Measurements from ENCODE around the gene AGBL2.

DNA sequence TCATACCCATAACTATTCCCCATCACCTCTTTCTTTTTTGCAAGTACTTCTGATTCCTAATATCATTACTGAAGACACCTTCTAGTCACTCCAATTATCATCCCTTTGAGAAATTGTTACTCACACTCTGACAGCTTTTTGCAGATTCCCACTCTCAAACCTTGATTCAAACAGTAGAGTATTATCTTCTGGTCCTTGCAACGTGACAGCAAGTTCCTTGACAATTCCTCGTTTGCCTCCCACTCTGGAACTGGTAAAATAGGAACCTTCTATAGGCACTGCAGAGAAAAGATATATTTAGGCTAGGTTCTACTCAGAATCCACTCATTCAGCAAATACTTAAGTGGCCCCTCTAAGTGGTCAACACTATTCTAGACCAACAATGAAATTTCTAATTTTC is 23.2 kb downstream of the AGBL2 start:
- TF ChIP-seq SIN3A (IDR thresholded peaks at IDR 0.05; ENCODE audit: borderline replicate concordance, insufficient read depth, low read length): no peak
- no peak for TF ChIP-seq POLR2AphosphoS5 (IDR thresholded peaks at IDR 0.05; ENCODE audit: low read depth, low read length)
- TF ChIP-seq, protein P1, sequence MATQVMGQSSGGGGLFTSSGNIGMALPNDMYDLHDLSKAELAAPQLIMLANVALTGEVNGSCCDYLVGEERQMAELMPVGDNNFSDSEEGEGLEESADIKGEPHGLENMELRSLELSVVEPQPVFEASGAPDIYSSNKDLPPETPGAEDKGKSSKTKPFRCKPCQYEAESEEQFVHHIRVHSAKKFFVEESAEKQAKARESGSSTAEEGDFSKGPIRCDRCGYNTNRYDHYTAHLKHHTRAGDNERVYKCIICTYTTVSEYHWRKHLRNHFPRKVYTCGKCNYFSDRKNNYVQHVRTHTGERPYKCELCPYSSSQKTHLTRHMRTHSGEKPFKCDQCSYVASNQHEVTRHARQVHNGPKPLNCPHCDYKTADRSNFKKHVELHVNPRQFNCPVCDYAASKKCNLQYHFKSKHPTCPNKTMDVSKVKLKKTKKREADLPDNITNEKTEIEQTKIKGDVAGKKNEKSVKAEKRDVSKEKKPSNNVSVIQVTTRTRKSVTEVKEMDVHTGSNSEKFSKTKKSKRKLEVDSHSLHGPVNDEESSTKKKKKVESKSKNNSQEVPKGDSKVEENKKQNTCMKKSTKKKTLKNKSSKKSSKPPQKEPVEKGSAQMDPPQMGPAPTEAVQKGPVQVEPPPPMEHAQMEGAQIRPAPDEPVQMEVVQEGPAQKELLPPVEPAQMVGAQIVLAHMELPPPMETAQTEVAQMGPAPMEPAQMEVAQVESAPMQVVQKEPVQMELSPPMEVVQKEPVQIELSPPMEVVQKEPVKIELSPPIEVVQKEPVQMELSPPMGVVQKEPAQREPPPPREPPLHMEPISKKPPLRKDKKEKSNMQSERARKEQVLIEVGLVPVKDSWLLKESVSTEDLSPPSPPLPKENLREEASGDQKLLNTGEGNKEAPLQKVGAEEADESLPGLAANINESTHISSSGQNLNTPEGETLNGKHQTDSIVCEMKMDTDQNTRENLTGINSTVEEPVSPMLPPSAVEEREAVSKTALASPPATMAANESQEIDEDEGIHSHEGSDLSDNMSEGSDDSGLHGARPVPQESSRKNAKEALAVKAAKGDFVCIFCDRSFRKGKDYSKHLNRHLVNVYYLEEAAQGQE (IDR thresholded peaks at IDR 0.05; ENCODE audit: insufficient read depth in 1 of 2, low read depth in 2 of 2, low read length in 2 of 2): no peak

All from PFSK-1 (cell line).